A673 (cell line): ENCODE results near the gene UGGT2. TPM values are rescaled to one million over a fixed set of nuclear protein-coding genes. Genes with fewer than 3 reads are reported as not detected.

ENCODE experiments used
- BruUV-seq: library from RNA; stranded (reverse); fragments of 400-500 nt; replicated peaks from 2 replicates; lab custom pipeline; 2021; lab: Mats Ljungman, UMichigan
- CTCF ChIA-PET: fragments of 300-600 bp; sonication (Branson Sonifier 250); formaldehyde crosslinking; loops from one replicate; lab custom pipeline; 2022; ENCODE audit warnings: antibody characterized with exemption; lab: Charles Lee
- POLR2A ChIA-PET: fragments of 300-600 bp; sonication (Branson Sonifier 250); formaldehyde crosslinking; loops from one replicate; lab custom pipeline; 2022; ENCODE audit warnings: antibody characterized with exemption; ENCODE audit not compliant: low non-redundant PET; lab: Charles Lee
- DNase-seq: peaks from one replicate; pipeline ENCODE4 v3.0.0-alpha.2; 2015; ENCODE audit warnings: low spot score
- H3K27ac ChIP-seq: fragments of 200-600 bp; sonication (generic); 2 replicates; pipeline ENCODE4 v1.5.1; 2016; ENCODE audit warnings: mixed run types, low read depth, mild to moderate bottlenecking, mixed read lengths, antibody characterized with exemption, low read length; ENCODE audit not compliant: poor library complexity, severe bottlenecking
- H3K27me3 ChIP-seq: fragments of 200-600 bp; sonication (generic); replicated peaks from 2 replicates; pipeline ENCODE4 v1.6.1; 2017; ENCODE audit warnings: mixed run types, low read depth, mild to moderate bottlenecking, mixed read lengths, antibody characterized with exemption, low read length; ENCODE audit not compliant: insufficient read depth, poor library complexity
- H3K36me3 ChIP-seq: fragments of 200-600 bp; sonication (generic); 2 replicates; pipeline ENCODE4 v1.6.1; 2016; ENCODE audit warnings: mixed run types, mild to moderate bottlenecking, mixed read lengths, antibody characterized with exemption, low read length; ENCODE audit not compliant: insufficient read depth, poor library complexity, severe bottlenecking
- H3K4me1 ChIP-seq: fragments of 200-600 bp; sonication (generic); 2 replicates; pipeline ENCODE4 v1.6.1; 2017; ENCODE audit warnings: mixed run types, mild to moderate bottlenecking, mixed read lengths, antibody characterized with exemption, low read length; ENCODE audit not compliant: insufficient read depth, poor library complexity, severe bottlenecking
- H3K4me3 ChIP-seq: fragments of 200-600 bp; sonication (generic); 2 replicates; pipeline ENCODE4 v1.5.1; 2016; ENCODE audit warnings: low read depth, mixed run types, mild to moderate bottlenecking, mixed read lengths, low read length; ENCODE audit not compliant: poor library complexity, severe bottlenecking
- H3K9me3 ChIP-seq: fragments of 200-600 bp; sonication (generic); 2 replicates; pipeline ENCODE4 v1.6.1; 2016; ENCODE audit warnings: mixed run types, low read depth, mild to moderate bottlenecking, mixed read lengths, antibody characterized with exemption, low read length; ENCODE audit not compliant: poor library complexity, severe bottlenecking
- CTCF ChIP-seq: fragments of 300-800, 200-600 bp; sonication (generic); conservative IDR thresholded peaks from 2 replicates; pipeline ENCODE4 v1.5.1; 2017; ENCODE audit warnings: low read depth, mild to moderate bottlenecking, antibody characterized with exemption, low read length, moderate library complexity, mixed read lengths
- EZH2 ChIP-seq: fragments of 200-600 bp; sonication (generic); IDR thresholded peaks from 2 replicates; pipeline ENCODE4 v1.6.1; 2017; ENCODE audit warnings: borderline replicate concordance, low read depth, mild to moderate bottlenecking, mixed read lengths, antibody characterized with exemption, low read length; ENCODE audit not compliant: poor library complexity, severe bottlenecking
- intact Hi-C: fragments of 100-400 bp; cut with micrococcal nuclease; formaldehyde crosslinking; loops from one replicate; pipeline ENCODE4 v1.10.0; 2022; ENCODE audit not compliant: unreplicated experiment
- total RNA-seq: library from RNA; stranded (reverse); gene quantifications from 2 replicates; pipeline ENCODE4 v1.2.3, GENCODE V29; 2021

Gene UGGT2
- total RNA-seq, 1 experiment from 2014 or later: 10.1 TPM

GRCh38 chr13:95906999-95907398 is 146.2 kb downstream of the UGGT2 start:
- ChIA-PET POLR2A (no interaction called here), CTCF (no interaction called here)
- intact Hi-C loops: no loop called here
- no TSS peak for BruUV-seq
- Histone ChIP-seq H3K36me3 (no peaks in the 10 kb centered on the region), H3K4me3 (no peak overlapping the region), H3K27ac (no peak overlapping the region), H3K4me1 (no peaks in the 10 kb centered on the region), H3K9me3 (no peaks in the 10 kb centered on the region), H3K27me3 (no peaks in the 10 kb centered on the region)
- DNase-seq: no peak
- no peak for TF ChIP-seq EZH2

DNA sequence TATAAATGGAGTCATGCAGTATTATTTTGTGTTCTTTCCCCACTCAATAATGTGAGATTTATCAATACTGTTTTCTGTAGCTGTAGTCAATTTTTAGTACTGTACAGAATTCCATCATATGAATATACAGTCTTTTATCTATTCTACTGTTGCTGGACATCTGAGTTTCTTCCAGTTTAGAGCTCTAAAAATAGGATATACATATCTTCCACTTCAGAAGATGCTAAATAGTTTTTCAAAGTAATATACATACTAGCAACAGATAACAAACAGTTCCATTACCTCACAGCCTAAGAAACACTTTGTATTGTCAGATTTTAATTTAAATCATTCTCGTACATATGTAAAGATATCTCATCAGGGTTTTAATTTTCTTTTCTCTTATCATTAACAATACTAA is 149.6 kb downstream of the UGGT2 start:
- H3K4me3 ChIP-seq: no peak overlapping the region

GRCh38 chr13:95902741-95903140 is 150.5 kb downstream of the UGGT2 start:
- H3K27ac ChIP-seq: no peak overlapping the region
- H3K9me3 ChIP-seq: no peaks in the 10 kb centered on the region
- H3K36me3 ChIP-seq: no peaks in the 10 kb centered on the region
- no peak for TF ChIP-seq CTCF
- TF ChIP-seq EZH2: no peak
- H3K4me3 ChIP-seq: no peak overlapping the region
- POLR2A ChIA-PET: no interaction called here
- H3K4me1 ChIP-seq: no peaks in the 10 kb centered on the region
- H3K27me3 ChIP-seq: no peaks in the 10 kb centered on the region
- no TSS peak for BruUV-seq
- DNase-seq: no peak
- intact Hi-C loops: no loop called here
- CTCF ChIA-PET: no interaction called here

More for the DNA sequence above, 149.6 kb downstream of the UGGT2 start:
- no peaks in the 10 kb centered on the region for H3K9me3 ChIP-seq
- intact Hi-C loops: no loop called here
- DNase-seq: no peak
- no peaks in the 10 kb centered on the region for H3K4me1 ChIP-seq
- no TSS peak for BruUV-seq
- H3K27me3 ChIP-seq: no peaks in the 10 kb centered on the region
- ChIA-PET CTCF (no interaction called here), POLR2A (no interaction called here)
- no peak for TF ChIP-seq CTCF
- TF ChIP-seq EZH2: no peak
- no peaks in the 10 kb centered on the region for H3K36me3 ChIP-seq
- no peak overlapping the region for H3K27ac ChIP-seq

- intact Hi-C loops: no loop called here
- Histone ChIP-seq H3K4me3 (no peak overlapping the region), H3K9me3 (no peaks in the 10 kb centered on the region), H3K27ac (no peak overlapping the region), H3K4me1 (no peaks in the 10 kb centered on the region), H3K27me3 (no peaks in the 10 kb centered on the region), H3K36me3 (no peaks in the 10 kb centered on the region)
- DNase-seq: no peak
- ChIA-PET POLR2A (no interaction called here), CTCF (no interaction called here)
- no TSS peak for BruUV-seq
- no peak for TF ChIP-seq CTCF
- no peak for TF ChIP-seq EZH2
Observed at GRCh38 chr13:95898256-95898655, 154.9 kb downstream of the UGGT2 start.
